CD4-positive, alpha-beta T cell treated with Interleukin-17A for 4 hours (primary cell): ENCODE data around the gene PPP2R2C.

Experiments used
- DNase-seq: peaks from one replicate; pipeline ENCODE4 v3.0.0-alpha.2; 2020; ENCODE audit warnings: mixed read lengths

The PPP2R2C gene

DNA sequence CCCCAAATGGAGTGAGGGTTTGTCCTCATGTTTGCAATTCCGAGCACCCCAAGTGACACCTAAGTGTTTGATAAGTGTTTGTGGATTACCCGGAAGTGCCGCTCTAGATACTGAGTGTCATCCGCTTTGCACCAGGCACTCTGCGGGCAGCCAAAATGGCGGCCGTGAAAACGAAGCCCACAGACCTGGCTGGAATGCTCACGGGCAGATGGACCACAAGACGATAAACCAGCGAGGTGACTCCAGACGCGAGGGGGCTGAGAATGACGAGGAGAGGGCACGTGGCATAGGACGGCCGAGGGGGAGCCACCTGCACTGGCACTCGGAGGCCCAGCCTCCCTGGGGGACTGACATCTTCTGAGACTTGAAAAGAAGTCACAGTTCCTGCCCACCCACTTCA, 51.0 kb downstream of the PPP2R2C start:
- DNase-seq = no peak

DNA sequence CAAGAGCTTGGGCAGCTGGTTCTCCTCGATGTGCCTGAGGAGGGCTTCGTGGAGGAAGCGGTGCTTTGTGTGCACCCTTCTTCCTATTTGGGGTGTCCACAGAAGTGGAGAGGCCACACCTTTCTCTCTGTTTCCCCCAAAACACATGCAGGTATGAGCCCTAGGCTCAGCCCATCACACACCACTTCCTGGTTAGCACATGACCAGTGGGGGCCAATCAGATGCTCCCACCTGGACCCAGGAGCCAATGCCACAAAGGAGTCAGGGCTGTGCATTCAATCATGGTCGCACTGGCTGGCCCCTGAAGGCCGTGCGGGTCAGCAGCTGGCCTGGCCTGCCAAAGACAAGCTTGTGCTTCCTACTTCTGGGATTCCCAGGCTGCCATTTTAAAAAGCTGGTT, 51.4 kb downstream of the PPP2R2C start:
- no peak for DNase-seq

DNA sequence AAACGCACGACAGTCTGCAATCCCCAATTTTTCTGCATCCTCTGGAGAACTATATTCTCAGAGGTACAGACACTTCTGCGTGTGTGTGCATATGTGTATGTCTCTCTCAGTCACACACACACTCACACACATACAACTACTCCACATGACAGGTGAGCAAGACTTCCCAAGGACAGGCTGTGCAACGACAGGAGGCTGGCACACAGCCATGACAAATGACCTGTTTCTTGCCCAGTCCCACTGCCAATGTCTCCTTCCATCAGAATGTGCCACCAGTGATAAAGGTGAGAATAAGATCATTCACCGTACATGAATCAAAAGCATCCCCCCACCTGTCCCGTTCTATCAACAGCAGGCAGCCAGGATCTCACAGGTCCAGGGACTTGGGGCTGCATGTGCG, 52.4 kb downstream of the PPP2R2C start:
- DNase-seq = no peak

DNA sequence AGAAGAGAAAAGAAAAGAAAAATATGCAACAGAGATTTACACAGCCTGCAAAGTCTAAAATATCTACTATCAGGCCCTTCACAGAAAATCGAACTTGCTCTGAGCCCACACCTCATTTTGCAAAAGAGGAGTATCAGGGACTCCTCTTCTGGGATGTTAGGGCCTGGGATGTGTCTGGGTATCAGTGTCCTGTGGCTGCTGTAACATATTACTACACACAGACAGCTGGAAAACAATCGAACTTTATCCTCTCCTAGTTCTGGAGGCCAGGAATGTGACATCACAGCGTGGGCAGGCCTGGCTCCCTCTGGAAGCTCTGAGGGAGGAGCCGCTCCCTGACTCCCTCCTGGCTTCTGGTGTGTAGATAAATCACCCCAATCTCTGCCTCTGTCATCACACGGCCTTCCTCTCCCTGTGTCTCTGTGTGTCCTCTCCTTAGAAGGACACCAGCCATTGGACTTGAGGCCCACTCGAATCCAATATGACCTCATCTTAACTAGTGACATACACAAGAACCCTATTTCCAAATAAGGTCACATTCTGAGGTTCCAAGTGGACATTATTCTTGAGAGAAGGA, 52.9 kb downstream of the PPP2R2C start:
- no peak for DNase-seq

- no peak for DNase-seq
Observed at GRCh38 chr4:6418193-6418755, 54.1 kb downstream of the PPP2R2C start.

DNA sequence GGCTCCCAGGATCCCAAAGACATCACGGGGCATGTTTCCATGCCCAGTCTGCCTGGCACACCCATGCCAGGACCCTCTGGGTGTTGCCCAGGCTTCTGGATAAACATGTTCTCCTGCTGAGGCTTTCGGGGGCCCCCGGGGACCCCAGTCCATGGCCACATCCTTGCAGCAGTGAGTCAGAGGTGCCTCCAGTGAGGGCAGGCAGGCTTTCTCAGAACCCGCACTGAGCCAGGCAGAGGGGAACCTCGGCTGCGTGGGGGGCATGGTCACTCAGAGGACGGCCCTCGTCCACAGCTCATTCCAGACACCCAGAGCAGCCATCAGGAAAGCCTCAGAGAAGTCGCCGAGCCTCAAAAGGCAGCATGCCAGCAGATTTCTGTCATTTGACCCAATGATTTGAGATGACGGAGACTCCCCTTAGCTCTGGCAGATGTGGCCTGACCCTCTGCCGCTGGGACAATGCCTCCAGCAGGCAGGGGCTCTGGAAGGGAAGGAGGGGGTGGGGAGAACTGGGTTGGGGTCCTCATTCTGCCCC, 54.8 kb downstream of the PPP2R2C start:
- DNase-seq = no peak

- DNase-seq = no peak
Observed at GRCh38 chr4:6416518-6417286, 55.7 kb downstream of the PPP2R2C start.

DNA sequence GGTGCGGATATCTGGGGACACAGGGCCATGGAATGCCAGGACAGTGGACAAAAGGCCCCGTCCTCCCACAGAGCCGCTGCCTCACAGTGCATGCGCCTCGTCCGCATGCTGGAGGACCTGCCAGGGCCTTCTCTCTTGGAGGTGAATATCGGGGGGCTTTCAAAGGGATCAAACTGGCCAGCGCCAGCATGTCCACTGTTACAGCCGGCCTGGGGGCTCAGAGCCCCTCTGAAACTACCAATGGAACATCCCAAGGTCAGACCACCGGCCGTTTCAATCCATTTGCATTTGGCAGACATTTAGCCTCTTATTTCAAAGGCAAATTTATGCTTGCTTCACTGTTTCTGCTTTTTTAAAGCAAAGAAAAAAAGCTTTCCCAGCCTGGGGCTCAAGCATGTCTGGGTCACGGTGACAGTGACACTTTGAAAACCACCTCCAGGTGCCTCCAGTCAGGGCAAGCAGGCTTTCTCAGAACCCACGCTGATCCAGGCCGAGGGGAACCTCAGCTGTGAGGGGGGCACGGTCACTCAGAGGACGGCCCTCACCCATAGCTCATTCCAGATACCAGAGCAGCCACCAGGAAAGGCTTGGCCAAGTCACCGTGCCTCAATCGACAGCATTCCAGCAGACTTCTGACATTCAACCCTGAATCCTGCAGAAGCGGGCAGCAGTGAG, 57.2 kb downstream of the PPP2R2C start:
- DNase-seq = no peak

DNA sequence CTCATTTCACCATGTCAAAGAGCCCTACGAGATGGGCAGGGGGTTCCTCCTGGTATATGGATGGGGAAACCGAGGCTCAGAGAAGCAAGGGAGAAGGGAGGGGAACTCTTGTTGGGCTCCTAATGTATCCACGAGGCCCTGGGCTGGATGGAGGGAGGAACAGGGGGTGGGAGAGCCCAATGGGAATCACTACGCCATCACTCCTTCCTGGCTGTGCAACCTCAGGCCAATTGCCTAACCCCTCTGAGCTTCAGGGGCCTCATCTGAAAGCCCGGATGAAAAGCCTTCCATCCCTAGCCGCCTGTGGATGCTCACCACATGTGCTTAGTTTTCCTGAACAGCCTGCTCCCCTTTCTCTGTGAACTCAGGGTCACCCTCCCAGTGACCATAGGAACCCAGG, 57.8 kb downstream of the PPP2R2C start:
- DNase-seq = no peak

DNA sequence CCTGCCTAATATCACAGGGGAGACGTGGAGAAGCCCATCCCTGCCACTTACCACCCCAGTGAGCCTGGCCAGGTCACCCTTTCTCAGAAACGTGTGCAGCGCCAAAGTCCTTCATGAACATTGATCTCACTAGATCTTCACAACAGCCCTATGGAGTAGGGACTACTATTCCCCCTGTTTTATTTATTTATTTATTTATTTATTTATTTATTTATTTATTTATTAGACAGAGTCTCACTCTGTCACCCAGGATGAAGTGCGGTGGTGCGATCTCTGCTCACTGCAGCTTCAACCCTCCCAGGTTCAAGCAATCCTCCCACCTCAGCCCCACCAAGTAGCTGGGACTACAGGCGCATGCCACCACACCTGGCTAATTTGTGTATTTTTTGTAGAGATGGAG, 61.8 kb downstream of the PPP2R2C start:
- DNase-seq = no peak

GRCh38 chr4:6410068-6410467, 62.3 kb downstream of the PPP2R2C start:
- no peak for DNase-seq

DNA sequence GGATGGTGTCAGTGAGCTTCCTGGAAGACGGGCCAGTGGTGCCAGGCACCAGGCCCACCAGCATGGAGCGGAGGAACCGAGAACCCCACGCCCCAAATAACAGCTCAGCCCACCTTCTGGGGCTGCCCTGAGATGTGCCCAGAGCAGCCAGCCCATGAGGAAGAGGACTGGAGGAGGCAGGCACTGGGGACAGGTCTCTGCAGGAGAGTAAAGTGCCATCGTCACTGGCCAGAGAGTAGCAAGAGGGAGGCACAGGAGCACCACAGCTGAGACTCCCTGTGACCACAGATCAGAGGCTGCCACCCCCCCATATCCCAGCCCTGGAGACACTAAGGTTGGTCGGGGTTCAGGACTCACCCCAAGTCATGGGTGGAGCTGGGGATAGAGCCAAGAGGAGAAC, 63.0 kb downstream of the PPP2R2C start:
- no peak for DNase-seq

GRCh38 chr4:6408263-6408662, 64.2 kb downstream of the PPP2R2C start:
- no peak for DNase-seq

DNA sequence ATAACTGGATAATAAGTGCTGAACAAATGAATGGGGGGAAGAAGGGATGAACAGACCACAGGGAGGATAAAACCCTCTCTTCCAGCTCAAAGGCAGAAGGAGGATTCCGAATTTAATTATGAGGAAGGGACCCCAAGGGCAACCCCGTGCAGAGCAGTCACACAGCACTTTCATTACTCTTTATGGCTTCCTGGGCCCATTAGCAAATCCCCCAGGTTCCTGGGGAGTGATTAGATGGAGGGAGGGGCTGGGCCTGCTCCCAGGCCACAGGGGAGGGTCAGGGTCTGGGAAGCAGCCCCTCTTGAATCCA, 67.1 kb downstream of the PPP2R2C start:
- DNase-seq = no peak

DNA sequence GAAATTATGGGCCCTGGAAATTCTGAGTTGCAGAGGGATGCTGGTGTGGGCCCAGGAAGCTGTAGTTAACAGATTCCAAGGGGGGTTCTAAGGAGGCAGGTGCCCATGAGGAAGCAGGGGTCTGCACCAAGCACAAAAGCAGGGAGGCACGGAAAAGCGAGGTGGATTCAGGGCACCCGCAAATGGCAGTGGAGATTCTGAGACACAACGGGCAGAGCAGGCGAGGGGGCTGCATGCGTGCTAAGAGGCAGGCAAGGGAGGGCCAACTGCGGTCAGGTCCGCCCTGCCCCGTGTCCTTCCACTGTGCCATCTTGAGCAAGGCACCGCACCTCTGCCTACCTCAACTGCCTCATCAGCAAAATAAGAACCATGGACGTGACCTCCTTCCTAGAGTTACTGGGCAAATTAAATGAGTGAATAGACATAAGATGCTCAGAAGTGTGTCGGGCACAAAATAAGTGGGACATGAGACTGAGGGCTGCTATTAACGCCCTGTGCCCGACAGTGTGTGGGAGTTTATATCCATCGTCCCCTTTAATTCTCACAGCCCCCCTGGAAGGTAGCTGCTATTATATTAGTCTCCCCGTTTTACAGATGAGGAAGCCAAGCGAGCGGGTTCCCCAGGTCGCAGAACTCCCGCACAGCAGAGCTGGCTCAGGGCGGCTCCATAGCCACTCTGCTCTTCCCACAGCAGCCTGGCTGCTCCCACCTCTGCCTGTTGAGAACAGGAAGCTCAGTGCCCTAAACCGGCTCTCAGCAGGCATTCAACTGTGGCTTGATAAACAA, 67.6 kb downstream of the PPP2R2C start:
- DNase-seq = no peak

DNA sequence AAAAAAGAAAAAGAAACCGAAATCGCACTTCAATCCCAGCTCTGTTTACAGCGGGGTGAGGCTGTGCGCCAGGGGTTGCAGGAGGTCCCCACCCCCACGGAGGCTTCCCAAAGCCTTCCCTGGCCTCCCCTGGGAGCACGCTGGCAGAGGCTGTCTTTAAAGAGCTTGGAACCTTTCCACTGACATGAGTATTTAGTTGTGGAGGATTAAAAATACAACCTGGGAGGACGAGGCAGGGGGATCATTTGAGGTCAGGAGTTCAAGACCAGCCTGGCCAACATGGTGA, 69.1 kb downstream of the PPP2R2C start:
- no peak for DNase-seq

DNA sequence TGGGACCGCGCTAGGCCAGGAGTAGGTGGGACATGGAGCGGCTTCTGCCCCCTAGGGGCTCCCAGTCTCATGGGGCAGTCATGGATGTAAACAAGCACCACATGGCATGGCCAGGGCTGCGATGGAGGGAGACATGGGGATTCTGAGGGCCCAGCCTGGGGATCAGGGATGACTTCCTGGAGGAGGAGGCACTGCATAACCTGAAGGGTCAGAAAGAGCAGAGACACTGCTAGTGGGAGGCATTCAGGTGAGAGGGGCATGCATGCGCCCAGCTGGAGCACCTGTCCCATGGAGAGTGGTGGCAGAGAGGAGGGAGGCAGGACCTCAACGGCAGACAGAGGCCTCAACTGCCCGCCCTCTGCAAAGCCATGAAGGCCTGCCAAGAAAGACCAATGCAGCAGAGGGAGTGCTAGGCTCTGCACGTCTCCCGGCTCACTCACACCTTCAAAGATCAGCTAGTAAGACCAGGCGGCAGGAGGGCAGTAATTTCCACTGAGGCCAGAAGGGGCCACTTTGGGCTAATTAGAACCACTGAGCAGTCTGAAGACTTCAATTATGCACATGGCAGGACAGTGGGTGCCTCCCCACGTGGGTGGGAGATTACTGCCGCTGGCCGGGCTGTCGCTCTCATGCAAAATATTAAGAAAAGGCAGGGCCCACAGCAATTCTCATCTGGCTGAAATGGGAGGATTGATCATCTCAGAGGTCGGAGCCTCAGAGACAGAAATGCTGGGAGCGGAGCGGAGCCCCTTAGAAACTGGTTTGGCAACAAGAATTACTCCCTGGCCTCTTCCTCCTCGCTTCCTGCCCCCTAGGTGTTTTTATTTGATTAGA, 69.6 kb downstream of the PPP2R2C start:
- DNase-seq = no peak

DNA sequence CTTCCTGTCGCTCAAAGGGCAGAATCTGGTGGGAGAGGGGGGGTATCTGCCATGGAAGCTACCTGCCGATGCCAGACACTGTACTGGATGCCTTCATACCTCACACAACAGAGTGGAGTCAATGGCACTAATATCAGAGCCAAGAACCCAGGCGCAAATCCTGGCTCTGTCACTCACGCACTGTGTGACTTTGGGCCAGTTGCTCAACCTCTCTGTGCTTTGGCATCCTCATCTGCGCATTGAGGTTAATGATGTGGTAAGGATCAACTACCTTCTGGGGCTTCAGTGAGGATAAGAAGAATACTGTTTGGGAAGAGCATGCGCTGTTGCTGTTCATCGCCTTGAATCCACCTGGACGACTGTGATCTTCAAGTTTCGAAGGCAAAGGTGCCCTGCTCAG, 70.6 kb downstream of the PPP2R2C start:
- no peak for DNase-seq

GRCh38 chr4:6396696-6397236, 75.6 kb downstream of the PPP2R2C start:
- no peak for DNase-seq

- no peak for DNase-seq
Observed at GRCh38 chr4:6395466-6396228, 76.8 kb downstream of the PPP2R2C start.

DNA sequence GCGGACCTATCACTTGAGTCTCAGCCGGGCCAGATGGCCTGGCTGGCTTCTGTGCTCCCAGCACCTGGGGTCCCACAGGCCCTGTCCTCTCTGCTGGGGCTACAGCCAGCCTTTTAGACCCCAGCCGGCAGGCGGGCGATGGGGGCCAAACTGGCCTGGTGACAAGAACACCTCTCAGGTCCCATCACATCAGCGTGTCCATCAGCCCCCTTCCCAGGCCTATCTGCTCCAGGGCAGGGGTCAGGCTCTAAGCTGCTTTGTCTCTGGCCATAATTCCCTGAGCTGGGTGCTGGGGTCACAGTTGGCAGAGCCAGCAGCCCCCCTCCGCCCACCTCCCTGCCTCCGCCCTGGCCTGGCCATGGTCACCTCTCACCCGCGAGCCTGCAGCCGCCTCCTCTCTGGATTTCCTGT, 77.7 kb downstream of the PPP2R2C start:
- DNase-seq = no peak
